ENCODE results near the gene LRRC53. TPM values are rescaled to one million over a fixed set of nuclear protein-coding genes. Genes with fewer than 3 reads are reported as not detected.

LRRC53 gene
- total and polyA plus RNA-seq, 2 donors (not counting 1 experiment from before 2014, with no cell fraction given) = not detected

GRCh38 chr1:74530892-74531291 lies 18.5 kb upstream of the LRRC53 start:
- Histone ChIP-seq H3K4me1 (ENCODE audit: control insufficient read depth in 2 of 2, insufficient read depth in 2 of 2, low read length in 2 of 2) (no peaks in the 10 kb centered on the region), H4K20me1 (ENCODE audit: control insufficient read depth, insufficient read depth, low read length, poor library complexity, severe bottlenecking) (no peaks in the 10 kb centered on the region), H3K9ac (ENCODE audit: low read length) (no peak overlapping the region), H3K9me3 (ENCODE audit: control extremely low read depth in 1 of 3, control insufficient read depth in 2 of 3, insufficient read depth in 1 of 3, low read length in 2 of 3) (no peaks in the 10 kb centered on the region), H3K27ac (ENCODE audit: low read length in 2 of 2) (no peak overlapping the region), H3K27me3 (replicated peaks in 1 of 4; ENCODE audit: control extremely low read depth in 1 of 4, control insufficient read depth in 3 of 4, insufficient read depth in 4 of 4, low read length in 3 of 4) (no peaks in the 10 kb centered on the region), H3K36me3 (replicated peaks in 1 of 2; ENCODE audit: control extremely low read depth in 1 of 2, control insufficient read depth in 1 of 2, extremely low read depth in 1 of 2, insufficient read depth in 2 of 2, low read length in 1 of 2) (no peaks in the 10 kb centered on the region), H3K4me2 (replicated peaks; ENCODE audit: low read depth, low read length, poor library complexity, severe bottlenecking) (no peak overlapping the region), H2AFZ (ENCODE audit: insufficient read depth, low read depth, low read length, poor library complexity, severe bottlenecking) (no peak overlapping the region), H3K4me3 (ENCODE audit: control extremely low read depth in 1 of 5, extremely low read depth in 1 of 5, insufficient read depth in 1 of 5, low read depth in 2 of 5, low read length in 4 of 5) (no peak overlapping the region), H3K79me2 (ENCODE audit: control insufficient read depth, insufficient read depth, low read length) (no peaks in the 10 kb centered on the region)
- intact Hi-C loops (cut with micrococcal nuclease) = no loop called here
- H3K4me1 Mint-ChIP-seq = no peaks in the 10 kb centered on the region
- no peak overlapping the region for H3K27ac Mint-ChIP-seq
- DNase-seq (no peak), ATAC-seq (ENCODE audit: low read depth) (no peak)
- H3K27me3 Mint-ChIP-seq = peaks cover 16% of the 10 kb centered on the region
- H3K4me3 Mint-ChIP-seq = no peak overlapping the region
- CTCF ChIA-PET = no interaction called here
- no peak for TF ChIP-seq EZH2 (IDR thresholded peaks at IDR 0.05; ENCODE audit: borderline replicate concordance, insufficient read depth, low read depth, low read length, poor library complexity, severe bottlenecking)
- TF ChIP-seq, protein P1, sequence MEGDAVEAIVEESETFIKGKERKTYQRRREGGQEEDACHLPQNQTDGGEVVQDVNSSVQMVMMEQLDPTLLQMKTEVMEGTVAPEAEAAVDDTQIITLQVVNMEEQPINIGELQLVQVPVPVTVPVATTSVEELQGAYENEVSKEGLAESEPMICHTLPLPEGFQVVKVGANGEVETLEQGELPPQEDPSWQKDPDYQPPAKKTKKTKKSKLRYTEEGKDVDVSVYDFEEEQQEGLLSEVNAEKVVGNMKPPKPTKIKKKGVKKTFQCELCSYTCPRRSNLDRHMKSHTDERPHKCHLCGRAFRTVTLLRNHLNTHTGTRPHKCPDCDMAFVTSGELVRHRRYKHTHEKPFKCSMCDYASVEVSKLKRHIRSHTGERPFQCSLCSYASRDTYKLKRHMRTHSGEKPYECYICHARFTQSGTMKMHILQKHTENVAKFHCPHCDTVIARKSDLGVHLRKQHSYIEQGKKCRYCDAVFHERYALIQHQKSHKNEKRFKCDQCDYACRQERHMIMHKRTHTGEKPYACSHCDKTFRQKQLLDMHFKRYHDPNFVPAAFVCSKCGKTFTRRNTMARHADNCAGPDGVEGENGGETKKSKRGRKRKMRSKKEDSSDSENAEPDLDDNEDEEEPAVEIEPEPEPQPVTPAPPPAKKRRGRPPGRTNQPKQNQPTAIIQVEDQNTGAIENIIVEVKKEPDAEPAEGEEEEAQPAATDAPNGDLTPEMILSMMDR (IDR thresholded peaks at IDR 0.05) = no peak
- POLR2A ChIA-PET = no interaction called here
- H3K9me3 Mint-ChIP-seq (ENCODE audit: insufficient read depth) = no peaks in the 10 kb centered on the region

DNA sequence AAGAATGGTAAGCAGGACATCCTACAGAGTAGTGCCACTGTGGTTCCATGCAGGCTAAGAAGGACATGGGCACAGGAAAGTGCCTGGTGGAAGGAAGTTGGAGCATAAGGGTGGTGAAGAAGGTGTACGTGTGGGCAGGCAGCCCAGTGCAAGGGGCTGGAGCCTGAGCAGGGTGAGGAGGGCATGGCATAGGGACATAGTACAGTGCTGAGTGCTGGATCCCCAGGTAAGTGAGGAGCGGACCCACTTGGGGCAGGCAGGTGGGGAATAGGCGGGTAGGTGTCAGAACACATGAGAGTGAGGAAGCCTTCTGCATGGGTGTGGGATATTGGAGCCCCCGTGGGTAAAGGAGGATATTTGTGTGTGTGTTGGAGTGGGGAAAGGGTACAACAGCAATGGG lies 15.7 kb upstream of the LRRC53 start:
- H3K9me3 ChIP-seq (ENCODE audit: control extremely low read depth in 1 of 3, control insufficient read depth in 2 of 3, insufficient read depth in 1 of 3, low read length in 2 of 3) = no peaks in the 10 kb centered on the region
- H3K36me3 ChIP-seq (replicated peaks in 1 of 2; ENCODE audit: control extremely low read depth in 1 of 2, control insufficient read depth in 1 of 2, extremely low read depth in 1 of 2, insufficient read depth in 2 of 2, low read length in 1 of 2) = no peaks in the 10 kb centered on the region
- Mint-ChIP-seq H3K27ac (no peak overlapping the region), H3K9me3 (ENCODE audit: insufficient read depth) (no peaks in the 10 kb centered on the region), H3K27me3 (peaks cover 16% of the 10 kb centered on the region), H3K4me3 (no peak overlapping the region), H3K4me1 (no peaks in the 10 kb centered on the region)
- H2AFZ ChIP-seq (ENCODE audit: insufficient read depth, low read depth, low read length, poor library complexity, severe bottlenecking) = no peak overlapping the region
- TF ChIP-seq EZH2 (IDR thresholded peaks at IDR 0.05; ENCODE audit: borderline replicate concordance, insufficient read depth, low read depth, low read length, poor library complexity, severe bottlenecking) = no peak
- TF ChIP-seq, protein P1 (IDR thresholded peaks at IDR 0.05) = no peak
- DNase-seq (no peak), ATAC-seq (ENCODE audit: low read depth) (no peak)
- no peaks in the 10 kb centered on the region for H4K20me1 ChIP-seq (ENCODE audit: control insufficient read depth, insufficient read depth, low read length, poor library complexity, severe bottlenecking)
- no peak overlapping the region for H3K27ac ChIP-seq (ENCODE audit: low read length in 2 of 2)
- H3K4me2 ChIP-seq (replicated peaks; ENCODE audit: low read depth, low read length, poor library complexity, severe bottlenecking) = no peak overlapping the region
- no peaks in the 10 kb centered on the region for H3K4me1 ChIP-seq (ENCODE audit: control insufficient read depth in 2 of 2, insufficient read depth in 2 of 2, low read length in 2 of 2)
- ChIA-PET POLR2A (no interaction called here), CTCF (no interaction called here)
- H3K4me3 ChIP-seq (ENCODE audit: control extremely low read depth in 1 of 5, extremely low read depth in 1 of 5, insufficient read depth in 1 of 5, low read depth in 2 of 5, low read length in 4 of 5) = no peak overlapping the region
- intact Hi-C loops (cut with micrococcal nuclease) = no loop called here
- no peaks in the 10 kb centered on the region for H3K27me3 ChIP-seq (replicated peaks in 1 of 4; ENCODE audit: control extremely low read depth in 1 of 4, control insufficient read depth in 3 of 4, insufficient read depth in 4 of 4, low read length in 3 of 4)
- 86% methylated on average over 4 of the region's 4 CpGs for WGBS (ENCODE audit: insufficient coverage)
- H3K9ac ChIP-seq (ENCODE audit: low read length) = no peak overlapping the region
- no peaks in the 10 kb centered on the region for H3K79me2 ChIP-seq (ENCODE audit: control insufficient read depth, insufficient read depth, low read length)
